Endothelial cell of umbilical vein (primary cell): ENCODE measurements around the gene CHAC1. TPM values are rescaled to one million over a fixed set of nuclear protein-coding genes. Genes with fewer than 3 reads are reported as not detected.

Experiments
- BruUV-seq: library from RNA; stranded (reverse); fragments of 400-500 nt; replicated peaks from 2 replicates; lab custom pipeline; 2021; lab: Mats Ljungman, UMichigan
- CTCF ChIA-PET: fragments of 300-600, 350-600 bp; sonication (Branson Sonifier 250); formaldehyde crosslinking; loops from one replicate; lab custom pipeline; 2021; ENCODE audit warnings: antibody characterized with exemption, inconsistent platforms; lab: Charles Lee
- POLR2A ChIA-PET: fragments of 300-600, 350-600 bp; sonication (Branson Sonifier 250); formaldehyde crosslinking; loops from one replicate; lab custom pipeline; 2021; ENCODE audit warnings: antibody characterized with exemption, inconsistent platforms; lab: Charles Lee
- DNase-seq: peaks from one replicate; pipeline ENCODE4 v3.0.0-alpha.2; 2011; ENCODE audit warnings: low read depth, low spot score
- FAIRE-seq: peaks from 2 replicates; lab custom pipeline; 2011; peaks lifted over from hg19 to GRCh38; lab: Jason Lieb, UNC
- H2AFZ ChIP-seq: 2 replicates; pipeline ENCODE4 v1.6.0; 2012; ENCODE audit warnings: low read depth, low read length, control low read depth, inconsistent platforms
- H3K27ac ChIP-seq: 2 replicates; pipeline ENCODE4 v1.5.1; 2011; ENCODE audit warnings: low read depth, mild to moderate bottlenecking, control low read depth, low read length, moderate library complexity; ENCODE audit not compliant: insufficient read depth
- H3K27me3 ChIP-seq, 2 experiments: 2 replicates each; pipeline versions ENCODE4 v1.6.0 to v1.6.1; 2011; ENCODE audit warnings: low read length in 2 of 2, mixed read lengths in 1 of 2; ENCODE audit not compliant: control insufficient read depth in 2 of 2, insufficient read depth in 2 of 2
- H3K36me3 ChIP-seq, 2 experiments: 2 replicates in 1 of 2; 3 replicates in 1 of 2; pipeline ENCODE4 v1.5.1; 2011; ENCODE audit warnings: low read length in 2 of 2, mild to moderate bottlenecking in 1 of 2, moderate library complexity in 1 of 2; ENCODE audit not compliant: control insufficient read depth in 2 of 2, insufficient read depth in 2 of 2; ENCODE audit errors: extremely low read depth in 1 of 2
- H3K4me1 ChIP-seq: 3 replicates; pipeline ENCODE4 v1.5.1; 2011; ENCODE audit warnings: mild to moderate bottlenecking, low read length; ENCODE audit not compliant: control insufficient read depth, insufficient read depth; ENCODE audit errors: extremely low read depth
- H3K4me2 ChIP-seq: 2 replicates; pipeline ENCODE4 v1.6.1; 2011; ENCODE audit warnings: low read length, control low read depth, mixed read lengths; ENCODE audit not compliant: insufficient read depth
- H3K4me3 ChIP-seq, 3 experiments: fragments of 200-600 bp in 1 of 3; sonication (generic), shearing (Covaris generic) in 1 of 3; replicated peaks in 1 of 3; 2 replicates each; pipeline ENCODE4 v1.5.1; 2011 to 2016; ENCODE audit warnings: control low read depth in 3 of 3, low read length in 3 of 3, mild to moderate bottlenecking in 2 of 3, inconsistent platforms in 1 of 3, low read depth in 1 of 3, moderate library complexity in 1 of 3; ENCODE audit not compliant: insufficient read depth in 1 of 3
- H3K79me2 ChIP-seq: 2 replicates; pipeline ENCODE4 v1.6.0; 2012; ENCODE audit warnings: low read length, inconsistent platforms; ENCODE audit not compliant: control insufficient read depth, insufficient read depth
- H3K9ac ChIP-seq: replicated peaks from 2 replicates; pipeline ENCODE3; 2011; ENCODE audit warnings: low read length, control low read depth; ENCODE audit not compliant: insufficient read depth; ENCODE audit errors: extremely low read depth
- H3K9me1 ChIP-seq: replicated peaks from 3 replicates; pipeline ENCODE4 v1.6.0; 2011; ENCODE audit warnings: mild to moderate bottlenecking, low read length; ENCODE audit not compliant: control insufficient read depth, insufficient read depth; ENCODE audit errors: extremely low read depth
- H3K9me3 ChIP-seq: replicated peaks from 2 replicates; pipeline ENCODE4 v1.5.1; 2012; ENCODE audit warnings: low read length, inconsistent platforms; ENCODE audit not compliant: control insufficient read depth, insufficient read depth
- H4K20me1 ChIP-seq: replicated peaks from 2 replicates; pipeline ENCODE3; 2011; ENCODE audit warnings: mild to moderate bottlenecking, low read length; ENCODE audit not compliant: control insufficient read depth, insufficient read depth; ENCODE audit errors: extremely low read depth
- EZH2 ChIP-seq: IDR thresholded peaks from 2 replicates; pipeline ENCODE4 v1.6.1; 2012; ENCODE audit warnings: borderline replicate concordance, low read depth, mild to moderate bottlenecking, moderate library complexity, low read length, inconsistent platforms; ENCODE audit not compliant: severe bottlenecking
- FOS ChIP-seq: IDR thresholded peaks from 2 replicates; pipeline ENCODE4 v1.6.1; 2011; ENCODE audit warnings: mild to moderate bottlenecking, low read length, moderate library complexity, borderline replicate concordance; ENCODE audit not compliant: insufficient read depth
- GATA2 ChIP-seq: IDR thresholded peaks from 2 replicates; pipeline ENCODE4 v1.7.0; 2011; ENCODE audit warnings: low read depth, mild to moderate bottlenecking, moderate library complexity, mixed read lengths, low read length; ENCODE audit not compliant: insufficient read length, insufficient read depth
- JUN ChIP-seq: IDR thresholded peaks from 2 replicates; pipeline ENCODE4 v1.6.1; 2011; ENCODE audit warnings: borderline replicate concordance, low read depth; ENCODE audit not compliant: insufficient read length, insufficient read depth
- MYC ChIP-seq: IDR thresholded peaks from one replicate; pipeline ENCODE4 v1.6.1; 2011; ENCODE audit warnings: mild to moderate bottlenecking, low read depth, low read length
- POLR2A ChIP-seq: IDR thresholded peaks from 2 replicates; pipeline ENCODE4 v1.6.1; 2012; ENCODE audit warnings: low read depth, mild to moderate bottlenecking, control low read depth, low read length
- POLR2AphosphoS5 ChIP-seq: IDR thresholded peaks from 2 replicates; pipeline ENCODE4 v1.6.1; 2012; ENCODE audit warnings: low read depth, mild to moderate bottlenecking, control low read depth, low read length, moderate library complexity; ENCODE audit not compliant: insufficient read depth
- dilution Hi-C: fragments of 300-500 bp; cut with MboI; formaldehyde crosslinking; loops from one replicate; pipeline ENCODE4 v1.15.0; 2019; ENCODE audit warnings: low sequenced_read_pairs; ENCODE audit not compliant: extremely low pct_ligation_motif_present
- intact Hi-C: fragments of 100-400 bp; cut with micrococcal nuclease; formaldehyde crosslinking; loops from one replicate; pipeline ENCODE4 v1.10.0; 2022
- polyA plus RNA-seq, 4 experiments: library from polyadenylated mRNA; depleted of rRNA in 3 of 4; stranded (reverse) in 3 of 4; unstranded in 1 of 4; fragments of >200 nt; gene quantifications; 2 replicates each; pipeline versions ENCODE4 v1.2.1 to v1.2.3, GENCODE V29; 2011 to 2012; ENCODE audit warnings: missing spikeins in 1 of 4
- total RNA-seq: library from RNA; stranded (reverse); gene quantifications from 2 replicates; pipeline ENCODE4 v1.2.3, GENCODE V29; 2021
- TF ChIP-seq, protein P1 (sequence below): IDR thresholded peaks from 2 replicates; pipeline ENCODE4 v1.6.1; 2011; ENCODE audit not compliant: insufficient read depth, insufficient read length
- TF ChIP-seq, protein P2 (sequence below), 2 donors: IDR thresholded peaks; 1 replicate in 1 of 2; 2 replicates in 1 of 2; pipeline ENCODE4 v1.5.1; 2011; ENCODE audit warnings: low read length in 2 of 2, mild to moderate bottlenecking in 2 of 2, moderate library complexity in 2 of 2, control low read depth in 1 of 2, inconsistent platforms in 1 of 2, low read depth in 1 of 2; ENCODE audit not compliant: insufficient read depth in 1 of 2; ENCODE audit errors: extremely low read depth in 1 of 2

The CHAC1 gene
- total and polyA plus RNA-seq, 2 donors (not counting 3 experiments of a cell fraction or from before 2014, with no cell fraction given), result 4.6 to 25.7 TPM

DNA sequence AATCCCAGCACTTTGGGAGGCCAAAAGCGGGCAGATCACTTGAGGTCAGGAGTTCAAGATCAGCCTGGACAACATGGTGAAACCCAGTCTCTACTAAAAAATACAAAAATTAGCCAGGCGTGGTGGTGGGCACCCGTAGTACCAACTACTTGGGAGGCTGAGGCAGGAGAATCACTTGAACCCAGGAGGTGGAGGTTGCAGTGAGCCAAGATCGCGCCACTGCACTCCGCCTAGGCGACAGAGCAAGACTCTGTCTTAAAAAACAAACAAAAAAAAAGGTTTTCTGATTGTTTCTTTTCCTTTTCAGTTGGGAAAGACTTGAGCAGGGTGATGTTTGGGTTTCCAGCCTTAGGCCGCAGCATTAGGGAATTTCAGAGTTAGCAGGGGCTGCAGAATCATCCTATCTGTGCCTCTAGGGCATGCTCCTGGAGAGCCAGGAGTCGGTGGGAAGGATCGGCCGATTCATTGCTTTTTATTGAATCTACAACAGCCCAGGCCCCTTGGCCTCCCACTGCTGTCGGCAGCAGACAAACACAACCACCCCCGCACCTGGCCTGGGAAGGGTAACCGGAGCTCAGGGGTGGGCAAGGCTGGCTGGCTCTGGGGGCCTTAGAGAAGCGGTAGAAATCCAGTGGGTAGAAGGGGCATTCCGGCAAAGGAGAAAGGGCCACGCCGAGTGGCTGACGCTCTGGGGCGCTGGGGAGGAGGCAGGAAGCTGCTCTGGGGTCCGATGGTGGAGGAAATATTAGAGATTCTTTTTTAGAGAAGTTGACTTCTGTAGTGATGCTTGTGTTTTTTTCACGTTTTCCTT is 6.3 kb downstream of the CHAC1 start:
- Histone ChIP-seq H2AFZ (no peak overlapping the region), H3K4me3 (no peak overlapping the region), H3K27ac (no peak overlapping the region), H4K20me1 (no peaks in the 10 kb centered on the region), H3K36me3 (peaks cover 0 to 2% of the 10 kb centered on the region in 2 experiments), H3K4me2 (no peak overlapping the region), H3K27me3 (no peaks in the 10 kb centered on the region), H3K9me3 (no peaks in the 10 kb centered on the region), H3K9me1 (no peaks in the 10 kb centered on the region), H3K4me1 (no peaks in the 10 kb centered on the region), H3K9ac (no peak overlapping the region), H3K79me2 (no peaks in the 10 kb centered on the region)
- dilution Hi-C loops, result no loop called here
- POLR2A ChIA-PET, result no interaction called here
- FAIRE-seq (no peak), DNase-seq (no peak)
- intact Hi-C loops, result no loop called here
- no peak for TF ChIP-seq JUN
- no peak for TF ChIP-seq EZH2
- TF ChIP-seq MYC, result no peak
- TF ChIP-seq POLR2A, result no peak
- TF ChIP-seq POLR2AphosphoS5, result no peak
- TF ChIP-seq GATA2, result no peak
- TF ChIP-seq, protein P1, sequence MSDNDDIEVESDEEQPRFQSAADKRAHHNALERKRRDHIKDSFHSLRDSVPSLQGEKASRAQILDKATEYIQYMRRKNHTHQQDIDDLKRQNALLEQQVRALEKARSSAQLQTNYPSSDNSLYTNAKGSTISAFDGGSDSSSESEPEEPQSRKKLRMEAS, result no peak
- TF ChIP-seq, protein P2, sequence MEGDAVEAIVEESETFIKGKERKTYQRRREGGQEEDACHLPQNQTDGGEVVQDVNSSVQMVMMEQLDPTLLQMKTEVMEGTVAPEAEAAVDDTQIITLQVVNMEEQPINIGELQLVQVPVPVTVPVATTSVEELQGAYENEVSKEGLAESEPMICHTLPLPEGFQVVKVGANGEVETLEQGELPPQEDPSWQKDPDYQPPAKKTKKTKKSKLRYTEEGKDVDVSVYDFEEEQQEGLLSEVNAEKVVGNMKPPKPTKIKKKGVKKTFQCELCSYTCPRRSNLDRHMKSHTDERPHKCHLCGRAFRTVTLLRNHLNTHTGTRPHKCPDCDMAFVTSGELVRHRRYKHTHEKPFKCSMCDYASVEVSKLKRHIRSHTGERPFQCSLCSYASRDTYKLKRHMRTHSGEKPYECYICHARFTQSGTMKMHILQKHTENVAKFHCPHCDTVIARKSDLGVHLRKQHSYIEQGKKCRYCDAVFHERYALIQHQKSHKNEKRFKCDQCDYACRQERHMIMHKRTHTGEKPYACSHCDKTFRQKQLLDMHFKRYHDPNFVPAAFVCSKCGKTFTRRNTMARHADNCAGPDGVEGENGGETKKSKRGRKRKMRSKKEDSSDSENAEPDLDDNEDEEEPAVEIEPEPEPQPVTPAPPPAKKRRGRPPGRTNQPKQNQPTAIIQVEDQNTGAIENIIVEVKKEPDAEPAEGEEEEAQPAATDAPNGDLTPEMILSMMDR (IDR thresholded peaks at IDR 0.05; ENCODE audit: extremely low read depth in 1 of 2, insufficient read depth in 1 of 2, low read depth in 1 of 2, low read length in 2 of 2), result no peak
- no peak for TF ChIP-seq FOS
- BruUV-seq, result no TSS peak
- CTCF ChIA-PET, result interaction anchor here (1.6 kb wide), 1 partner anchor 226 kb away, joined by 3 read pairs; no protein-coding TSS in a partner anchor
